Karpas-422 (cell line): ENCODE data around the gene CTTN. TPM values are rescaled to one million over a fixed set of nuclear protein-coding genes. Genes with fewer than 3 reads are reported as not detected.

ENCODE experiments used
- DNase-seq: peaks from one replicate; pipeline ENCODE4 v3.0.0-alpha.2; 2015
- H2AFZ ChIP-seq: fragments of 200-600 bp; sonication (generic); 2 replicates; pipeline ENCODE4 v1.6.1; 2014; ENCODE audit warnings: antibody characterized with exemption, low read length, mixed read lengths
- H3K27ac ChIP-seq: fragments of 200-600 bp; sonication (generic); 2 replicates; pipeline ENCODE4 v1.5.1; 2014; ENCODE audit warnings: mild to moderate bottlenecking, low read length, moderate library complexity
- H3K27me3 ChIP-seq: fragments of 200-600 bp; sonication (generic); 2 replicates; pipeline ENCODE4 v1.6.1; 2014; ENCODE audit warnings: low read length, mixed read lengths
- H3K36me3 ChIP-seq: fragments of 200-600 bp; sonication (generic); 2 replicates; pipeline ENCODE4 v1.6.1; 2014; ENCODE audit warnings: low read length, mixed read lengths; ENCODE audit not compliant: insufficient read depth
- H3K4me1 ChIP-seq: fragments of 200-600 bp; sonication (generic); 2 replicates; pipeline ENCODE4 v1.6.1; 2014; ENCODE audit warnings: mild to moderate bottlenecking, low read length, mixed read lengths
- H3K4me2 ChIP-seq: fragments of 200-600 bp; sonication (generic); 2 replicates; pipeline ENCODE4 v1.6.1; 2014; ENCODE audit warnings: low read length, low read depth, mild to moderate bottlenecking; ENCODE audit not compliant: poor library complexity, severe bottlenecking
- H3K4me3 ChIP-seq: fragments of 200-600 bp; sonication (generic); 2 replicates; pipeline ENCODE4 v1.5.1; 2014; ENCODE audit warnings: mild to moderate bottlenecking, antibody characterized with exemption, low read length, mixed read lengths
- H3K79me2 ChIP-seq: fragments of 200-600 bp; sonication (generic); 2 replicates; pipeline ENCODE4 v1.6.1; 2014; ENCODE audit warnings: mild to moderate bottlenecking, low read length, mixed read lengths
- H3K9ac ChIP-seq: fragments of 200-600 bp; sonication (generic); 2 replicates; pipeline ENCODE4 v1.6.0; 2014; ENCODE audit warnings: low read length
- H3K9me2 ChIP-seq: fragments of 200-600 bp; sonication (generic), shearing (Covaris generic); replicated peaks from 2 replicates; pipeline ENCODE4 v1.6.0; 2014; ENCODE audit warnings: mild to moderate bottlenecking, low read length, moderate library complexity; ENCODE audit not compliant: insufficient read depth
- H3K9me3 ChIP-seq: fragments of 300-700, 200-600 bp; sonication (generic); 2 replicates; pipeline ENCODE4 v1.6.1; 2014; ENCODE audit warnings: low read length, mixed read lengths
- H4K20me1 ChIP-seq: fragments of 200-600 bp; sonication (generic); 2 replicates; pipeline ENCODE4 v1.6.1; 2014; ENCODE audit warnings: mild to moderate bottlenecking, antibody characterized with exemption, low read length, low read depth; ENCODE audit not compliant: insufficient read depth
- total RNA-seq: library from RNA; depleted of rRNA; stranded (reverse); fragments of >200 nt; shearing (Covaris generic); gene quantifications from 2 replicates; pipeline ENCODE4 v1.2.3, GENCODE V29; 2014; ENCODE audit warnings: low replicate concordance

The CTTN gene
- total RNA-seq, 1 experiment from 2014 or later = 143 TPM

- Histone ChIP-seq H4K20me1 (no peaks in the 10 kb centered on the region), H2AFZ (no peak overlapping the region), H3K4me1 (peaks cover 8% of the 10 kb centered on the region), H3K79me2 (peaks cover 30% of the 10 kb centered on the region), H3K36me3 (peaks cover 27% of the 10 kb centered on the region), H3K9me3 (peaks cover 4% of the 10 kb centered on the region), H3K9me2 (no peaks in the 10 kb centered on the region), H3K27ac (no peak overlapping the region), H3K4me2 (no peak overlapping the region), H3K27me3 (no peaks in the 10 kb centered on the region), H3K9ac (no peak overlapping the region), H3K4me3 (no peak overlapping the region)
- DNase-seq = no peak
Observed at GRCh38 chr11:70371241-70371640, 27.1 kb upstream of the CTTN start.

- Histone ChIP-seq H3K9me3 (peaks cover 4% of the 10 kb centered on the region), H2AFZ (no peak overlapping the region), H3K27me3 (no peaks in the 10 kb centered on the region), H3K4me2 (no peak overlapping the region), H3K4me1 (peaks cover 8% of the 10 kb centered on the region), H3K27ac (no peak overlapping the region), H3K4me3 (no peak overlapping the region), H3K9ac (no peak overlapping the region), H3K36me3 (peaks cover 23% of the 10 kb centered on the region), H4K20me1 (no peaks in the 10 kb centered on the region), H3K9me2 (no peaks in the 10 kb centered on the region), H3K79me2 (peaks cover 30% of the 10 kb centered on the region)
- DNase-seq = no peak
Observed at GRCh38 chr11:70372076-70372475, 26.3 kb upstream of the CTTN start.

- Histone ChIP-seq H3K9me2 (no peaks in the 10 kb centered on the region), H3K27ac (no peak overlapping the region), H3K4me1 (peaks cover 8% of the 10 kb centered on the region), H4K20me1 (no peaks in the 10 kb centered on the region), H3K9me3 (no peaks in the 10 kb centered on the region), H3K4me2 (no peak overlapping the region), H2AFZ (no peak overlapping the region), H3K79me2 (peaks cover under 1% of the 10 kb centered on the region; the same call in 1 of the 2 replicates), H3K9ac (no peak overlapping the region), H3K27me3 (no peaks in the 10 kb centered on the region), H3K4me3 (no peak overlapping the region), H3K36me3 (peaks cover 32% of the 10 kb centered on the region)
- no peak for DNase-seq
Observed at GRCh38 chr11:70376621-70377020, 21.7 kb upstream of the CTTN start.

GRCh38 chr11:70377645-70378044, 20.7 kb upstream of the CTTN start:
- Histone ChIP-seq H3K4me1 (peaks cover 8% of the 10 kb centered on the region), H3K27me3 (no peaks in the 10 kb centered on the region), H3K9me2 (no peaks in the 10 kb centered on the region), H3K27ac (no peak overlapping the region), H4K20me1 (no peaks in the 10 kb centered on the region), H3K4me3 (no peak overlapping the region), H3K9ac (no peak overlapping the region), H3K79me2 (peaks cover 9% of the 10 kb centered on the region), H2AFZ (no peak overlapping the region), H3K36me3 (peaks cover 33% of the 10 kb centered on the region), H3K9me3 (no peaks in the 10 kb centered on the region), H3K4me2 (no peak overlapping the region)
- no peak for DNase-seq

GRCh38 chr11:70378506-70379134, 19.7 kb upstream of the CTTN start:
- peak; percentile 50 for DNase-seq

GRCh38 chr11:70381350-70381749, 17.0 kb upstream of the CTTN start:
- Histone ChIP-seq H4K20me1 (peaks cover 16% of the 10 kb centered on the region; the same call in 1 of the 2 replicates), H2AFZ (no peak overlapping the region)

More at GRCh38 chr11:70378506-70379134, 19.7 kb upstream of the CTTN start:
- H3K79me2 ChIP-seq = peaks cover 15% of the 10 kb centered on the region
- 0 out of 2 replicates have a peak, but pooled peaks cover 2% of the 10 kb centered on the region for H4K20me1 ChIP-seq
- H3K27ac ChIP-seq = no peak overlapping the region
- no peak overlapping the region for H2AFZ ChIP-seq
- H3K9me2 ChIP-seq = no peaks in the 10 kb centered on the region
- H3K9ac ChIP-seq = no peak overlapping the region
- no peak overlapping the region for H3K4me3 ChIP-seq
- H3K27me3 ChIP-seq = no peaks in the 10 kb centered on the region
- peaks cover 6% of the 10 kb centered on the region for H3K4me1 ChIP-seq
- no peaks in the 10 kb centered on the region for H3K9me3 ChIP-seq
- peaks cover 31% of the 10 kb centered on the region for H3K36me3 ChIP-seq
- no peak overlapping the region for H3K4me2 ChIP-seq

GRCh38 chr11:70381872-70382861, 16.2 kb upstream of the CTTN start:
- Histone ChIP-seq H3K27me3 (no peaks in the 10 kb centered on the region), H4K20me1 (peaks cover 16% of the 10 kb centered on the region; the same call in 1 of the 2 replicates), H3K9me3 (no peaks in the 10 kb centered on the region), H3K4me1 (no peaks in the 10 kb centered on the region), H3K9ac (no peak overlapping the region), H3K4me3 (no peak overlapping the region), H3K79me2 (peaks cover 41% of the 10 kb centered on the region), H3K36me3 (peaks cover 34% of the 10 kb centered on the region; the same call in 1 of the 2 replicates), H3K4me2 (no peak overlapping the region), H3K9me2 (no peaks in the 10 kb centered on the region), H2AFZ (no peak overlapping the region), H3K27ac (no peak overlapping the region)
- no peak for DNase-seq

More at GRCh38 chr11:70381350-70381749, 17.0 kb upstream of the CTTN start:
- no peaks in the 10 kb centered on the region for H3K9me2 ChIP-seq
- H3K9me3 ChIP-seq = no peaks in the 10 kb centered on the region
- H3K27ac ChIP-seq = no peak overlapping the region
- H3K4me3 ChIP-seq = no peak overlapping the region
- H3K9ac ChIP-seq = no peak overlapping the region
- DNase-seq = no peak
- no peaks in the 10 kb centered on the region for H3K27me3 ChIP-seq
- H3K79me2 ChIP-seq = peaks cover 37% of the 10 kb centered on the region
- H3K4me2 ChIP-seq = no peak overlapping the region
- H3K4me1 ChIP-seq = no peaks in the 10 kb centered on the region
- H3K36me3 ChIP-seq = peaks cover 37% of the 10 kb centered on the region; the same call in 1 of the 2 replicates
